ENCODE data around the gene GALE.
A peak's percentile ranks its signal among the peaks of the same experiment; 100 is the strongest.
"Not testable (repeated sequence)": the region's sequence is repeated elsewhere in the genome, so short reads cannot be mapped to it uniquely, and the experiment has no call there.

Gene GALE

DNA sequence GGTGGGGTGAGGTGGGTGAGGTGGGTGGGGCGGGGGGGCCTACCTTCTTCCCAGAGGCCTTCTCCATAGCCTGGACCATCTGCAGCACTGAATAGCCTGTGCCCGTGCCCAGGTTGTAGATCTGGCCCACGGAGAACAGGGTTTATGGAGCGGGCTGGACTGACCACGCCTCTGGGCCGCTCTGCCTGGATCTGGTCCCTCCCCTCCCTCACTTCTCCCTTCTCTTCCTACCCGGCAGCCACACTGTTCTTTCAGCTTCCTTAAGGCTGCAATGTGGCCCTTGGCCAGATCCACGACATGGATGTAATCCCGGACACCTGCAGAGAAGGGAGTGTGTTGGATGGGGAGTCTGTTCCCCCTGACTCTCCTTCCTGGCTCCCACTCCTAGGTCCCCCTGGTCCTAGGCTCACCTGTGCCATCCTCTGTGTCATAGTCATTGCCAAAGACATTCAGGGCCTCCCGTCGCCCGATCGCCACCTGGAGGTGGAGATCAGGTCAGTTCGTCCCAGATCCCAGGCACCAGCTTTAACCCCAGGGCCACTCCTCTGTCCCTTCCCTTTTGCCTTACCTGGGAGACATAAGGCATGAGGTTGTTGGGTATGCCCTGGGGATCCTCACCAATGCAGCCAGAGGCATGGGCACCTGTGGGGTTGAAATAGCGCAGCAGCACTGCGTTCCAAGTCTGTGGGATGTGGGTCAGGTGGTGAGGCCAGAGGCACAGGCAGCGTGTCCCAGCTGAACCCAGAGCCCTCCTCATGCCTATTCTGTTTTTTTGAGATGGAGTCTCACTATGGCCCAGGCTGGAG is 3.9 kb downstream of the GALE start:
- Histone ChIP-seq H3K27ac (ENCODE audit: low read length) (no peak overlapping the region), H3K9me3 (ENCODE audit: control insufficient read depth, low read depth, low read length) (no peaks in the 10 kb centered on the region), H3K9ac (ENCODE audit: low read length) (no peak overlapping the region)

GRCh38 chr1:23795676-23796465 is 4.7 kb downstream of the GALE start:
- peaks cover 29% of the 10 kb centered on the region for H3K36me3 ChIP-seq (ENCODE audit: control insufficient read depth, low read depth, low read length)
- peaks cover 9% of the 10 kb centered on the region for H3K4me1 ChIP-seq (ENCODE audit: control insufficient read depth, low read depth, low read length)
- H3K4me3 ChIP-seq (ENCODE audit: low read length): no peak overlapping the region
- no peaks in the 10 kb centered on the region for H3K27me3 ChIP-seq (ENCODE audit: control insufficient read depth, insufficient read depth, low read length)
- H3K9me3 ChIP-seq (ENCODE audit: control insufficient read depth, low read depth, low read length): no peaks in the 10 kb centered on the region
- H3K9ac ChIP-seq (ENCODE audit: low read length): no peak overlapping the region
- H3K27ac ChIP-seq (ENCODE audit: low read length): no peak overlapping the region

More for the DNA sequence above, 3.9 kb downstream of the GALE start:
- no peak overlapping the region for H3K4me3 ChIP-seq (ENCODE audit: low read length)
- H3K27me3 ChIP-seq (ENCODE audit: control insufficient read depth, insufficient read depth, low read length): peaks cover 7% of the 10 kb centered on the region
- H3K36me3 ChIP-seq (ENCODE audit: control insufficient read depth, low read depth, low read length): peaks cover 29% of the 10 kb centered on the region
- peaks cover 9% of the 10 kb centered on the region for H3K4me1 ChIP-seq (ENCODE audit: control insufficient read depth, low read depth, low read length)

DNA sequence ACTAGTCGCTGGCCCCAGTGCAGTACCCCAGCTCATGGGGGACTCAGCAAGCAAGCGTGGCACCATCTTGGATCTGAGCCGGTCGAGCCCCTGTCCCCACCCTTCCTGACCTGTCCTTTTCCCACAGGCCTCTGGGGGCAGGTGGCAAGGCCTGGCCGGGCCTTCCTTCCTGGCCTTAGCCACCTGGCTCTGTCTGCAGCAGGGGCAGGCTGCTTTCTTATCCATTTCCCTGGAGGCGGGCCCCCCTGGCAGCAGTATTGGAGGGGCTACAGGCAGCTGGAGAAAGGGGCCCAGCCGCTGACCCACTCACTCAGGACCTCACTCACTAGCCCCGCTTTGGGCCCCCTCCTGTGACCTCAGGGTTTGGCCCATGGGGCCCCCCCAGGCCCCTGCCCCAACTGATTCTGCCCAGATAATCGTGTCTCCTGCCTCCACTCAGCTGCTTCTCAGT is 5.8 kb downstream of the GALE start:
- peaks cover 29% of the 10 kb centered on the region for H3K36me3 ChIP-seq (ENCODE audit: control insufficient read depth, low read depth, low read length)
- H3K27ac ChIP-seq (ENCODE audit: low read length); H3K9ac ChIP-seq (ENCODE audit: low read length); H3K9me3 ChIP-seq (ENCODE audit: control insufficient read depth, low read depth, low read length); H3K4me3 ChIP-seq (ENCODE audit: low read length); H3K27me3 ChIP-seq (ENCODE audit: control insufficient read depth, insufficient read depth, low read length): not testable (repeated sequence)
- peaks cover 12% of the 10 kb centered on the region for H3K4me1 ChIP-seq (ENCODE audit: control insufficient read depth, low read depth, low read length)

DNA sequence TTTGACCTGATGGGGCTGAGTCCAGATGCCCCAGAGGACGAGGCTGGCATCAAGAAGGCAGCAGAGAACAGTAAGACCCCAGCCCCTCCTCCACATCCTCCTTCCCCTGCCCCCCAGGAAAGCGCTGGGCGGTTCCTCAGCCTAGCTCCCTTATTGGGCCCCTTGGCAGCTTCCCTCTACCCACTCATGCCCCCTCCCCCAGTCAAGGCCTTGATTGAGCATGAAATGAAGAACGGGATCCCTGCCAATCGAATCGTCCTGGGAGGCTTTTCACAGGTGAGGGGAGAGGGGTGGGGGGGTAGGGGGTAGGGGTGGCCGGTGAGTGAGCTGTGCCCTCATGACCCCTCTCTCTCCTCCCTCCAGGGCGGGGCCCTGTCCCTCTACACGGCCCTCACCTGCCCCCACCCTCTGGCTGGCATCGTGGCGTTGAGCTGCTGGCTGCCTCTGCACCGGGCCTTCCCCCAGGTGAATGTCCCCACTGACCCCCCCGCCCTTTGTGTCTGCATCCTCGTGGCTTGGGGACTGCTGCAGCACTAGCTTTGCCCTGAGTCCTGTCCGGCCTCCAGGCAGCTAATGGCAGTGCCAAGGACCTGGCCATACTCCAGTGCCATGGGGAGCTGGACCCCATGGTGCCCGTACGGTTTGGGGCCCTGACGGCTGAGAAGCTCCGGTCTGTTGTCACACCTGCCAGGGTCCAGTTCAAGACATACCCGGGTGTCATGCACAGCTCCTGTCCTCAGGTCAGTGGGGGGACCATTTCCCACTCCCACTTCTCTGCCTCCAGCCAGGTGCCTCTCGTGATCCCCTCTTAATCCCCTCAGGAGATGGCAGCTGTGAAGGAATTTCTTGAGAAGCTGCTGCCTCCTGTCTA is 6.5 kb downstream of the GALE start:
- H3K36me3 ChIP-seq (ENCODE audit: control insufficient read depth, low read depth, low read length): peaks cover 29% of the 10 kb centered on the region
- no peak overlapping the region for H3K27ac ChIP-seq (ENCODE audit: low read length)
- no peak overlapping the region for H3K9ac ChIP-seq (ENCODE audit: low read length)

GRCh38 chr1:23793018-23793781 is 7.4 kb downstream of the GALE start:
- peaks cover 26% of the 10 kb centered on the region for H3K36me3 ChIP-seq (ENCODE audit: control insufficient read depth, low read depth, low read length)

More for the DNA sequence above, 6.5 kb downstream of the GALE start:
- H3K27me3 ChIP-seq (ENCODE audit: control insufficient read depth, insufficient read depth, low read length): no peaks in the 10 kb centered on the region
- no peaks in the 10 kb centered on the region for H3K9me3 ChIP-seq (ENCODE audit: control insufficient read depth, low read depth, low read length)
- no peak overlapping the region for H3K4me3 ChIP-seq (ENCODE audit: low read length)
- H3K4me1 ChIP-seq (ENCODE audit: control insufficient read depth, low read depth, low read length): peaks cover 6% of the 10 kb centered on the region

GRCh38 chr1:23792151-23792945 is 8.2 kb downstream of the GALE start:
- Histone ChIP-seq H3K27me3 (ENCODE audit: control insufficient read depth, insufficient read depth, low read length) (no peaks in the 10 kb centered on the region), H3K9me3 (ENCODE audit: control insufficient read depth, low read depth, low read length) (no peaks in the 10 kb centered on the region), H3K9ac (ENCODE audit: low read length) (peak overlapping the region; percentile 60), H3K36me3 (ENCODE audit: control insufficient read depth, low read depth, low read length) (peaks cover 27% of the 10 kb centered on the region), H3K4me1 (ENCODE audit: control insufficient read depth, low read depth, low read length) (peaks cover 3% of the 10 kb centered on the region), H3K4me3 (ENCODE audit: low read length) (peak overlapping the region; percentile 80), H3K27ac (ENCODE audit: low read length) (no peak overlapping the region)

More at GRCh38 chr1:23793018-23793781, 7.4 kb downstream of the GALE start:
- no peaks in the 10 kb centered on the region for H3K9me3 ChIP-seq (ENCODE audit: control insufficient read depth, low read depth, low read length)
- H3K4me1 ChIP-seq (ENCODE audit: control insufficient read depth, low read depth, low read length): peaks cover 3% of the 10 kb centered on the region
- no peak overlapping the region for H3K9ac ChIP-seq (ENCODE audit: low read length)
- no peak overlapping the region for H3K27ac ChIP-seq (ENCODE audit: low read length)
- H3K4me3 ChIP-seq (ENCODE audit: low read length): no peak overlapping the region
- no peaks in the 10 kb centered on the region for H3K27me3 ChIP-seq (ENCODE audit: control insufficient read depth, insufficient read depth, low read length)

DNA sequence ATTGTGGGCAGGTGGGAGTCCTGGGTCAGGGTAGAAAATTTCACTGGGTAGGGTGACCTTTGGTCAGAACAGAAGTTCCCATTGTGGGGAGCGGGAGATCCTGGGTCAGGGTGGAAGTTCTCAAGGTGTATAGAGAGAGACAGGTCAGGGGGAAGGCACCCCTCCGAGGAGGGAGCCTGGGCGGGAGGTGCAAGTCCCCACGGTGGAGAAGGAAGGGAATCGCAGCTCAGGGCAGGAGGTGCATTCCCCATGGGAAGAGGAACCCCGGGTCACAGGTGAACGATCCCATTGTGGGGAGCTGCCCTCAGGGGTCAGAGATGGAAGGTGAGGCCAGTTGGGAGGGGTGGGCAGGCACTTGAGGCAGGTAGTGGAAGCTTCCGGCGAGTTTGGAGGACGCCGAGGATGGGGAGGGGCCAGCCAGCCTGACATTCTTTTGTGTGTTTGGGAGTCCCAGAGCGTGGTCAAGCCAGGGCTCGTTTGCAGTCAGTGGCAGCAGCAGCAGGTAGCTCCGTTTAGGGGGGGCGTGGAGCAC is 9.0 kb downstream of the GALE start:
- peaks cover 34% of the 10 kb centered on the region for H3K36me3 ChIP-seq (ENCODE audit: control insufficient read depth, low read depth, low read length)
- peak overlapping the region; percentile 80 for H3K4me3 ChIP-seq (ENCODE audit: low read length)
- no peak overlapping the region for H3K27ac ChIP-seq (ENCODE audit: low read length)
- no peaks in the 10 kb centered on the region for H3K9me3 ChIP-seq (ENCODE audit: control insufficient read depth, low read depth, low read length)
- no peaks in the 10 kb centered on the region for H3K27me3 ChIP-seq (ENCODE audit: control insufficient read depth, insufficient read depth, low read length)
- peaks cover 3% of the 10 kb centered on the region for H3K4me1 ChIP-seq (ENCODE audit: control insufficient read depth, low read depth, low read length)
- peak overlapping the region; percentile 60 for H3K9ac ChIP-seq (ENCODE audit: low read length)

DNA sequence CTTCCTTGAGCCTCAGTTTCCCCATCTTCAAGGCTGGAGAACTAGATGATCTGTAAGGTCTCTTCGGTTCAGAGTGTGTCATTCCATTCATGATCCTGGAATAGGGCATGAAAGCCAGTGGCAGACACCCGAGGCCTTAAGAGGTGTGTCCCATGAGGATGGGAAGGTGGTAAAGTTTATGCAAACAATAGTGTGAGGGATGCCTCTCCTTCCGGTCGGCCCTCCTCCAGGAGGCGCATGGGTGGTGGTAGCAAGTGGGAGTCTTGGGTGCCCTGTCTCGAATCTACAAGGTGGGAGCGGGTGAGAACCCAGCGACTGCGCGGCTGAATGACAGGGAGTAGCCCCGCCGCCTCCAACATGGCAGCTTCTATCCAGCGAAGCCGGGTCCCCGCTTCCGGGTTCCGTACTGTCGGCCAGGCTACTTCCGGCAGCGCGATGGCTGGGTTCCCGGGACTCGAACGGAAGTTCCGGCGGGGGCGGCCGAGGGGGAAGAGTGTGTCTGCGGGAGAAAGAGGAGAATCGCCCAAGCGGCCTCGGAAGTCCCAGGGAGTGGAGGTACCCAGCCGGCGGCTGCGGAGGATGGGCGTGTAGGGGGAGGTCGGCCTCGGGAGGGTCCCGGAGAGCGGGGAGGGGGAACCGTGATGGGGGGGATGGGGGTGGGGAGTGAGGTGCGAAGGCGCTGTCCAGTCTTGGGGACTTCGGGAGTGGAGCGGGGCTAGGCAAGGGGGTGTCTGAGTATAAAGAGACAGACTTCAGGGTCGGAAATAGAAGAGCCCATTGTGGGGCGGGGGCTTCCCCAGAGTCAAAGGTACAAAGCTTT is 9.6 kb downstream of the GALE start, which contains the start of gene LYPLA2:
Gene LYPLA2 (plus strand): TSS at position 450 of the 820 bp plus-strand sequence. CDS start 1,538 bp downstream, outside the sequence.
- Histone ChIP-seq H3K4me1 (ENCODE audit: control insufficient read depth, low read depth, low read length) (peaks cover 3% of the 10 kb centered on the region), H3K36me3 (ENCODE audit: control insufficient read depth, low read depth, low read length) (peaks cover 36% of the 10 kb centered on the region), H3K4me3 (ENCODE audit: low read length) (peak within 1 kb of the TSS; percentile 80), H3K27me3 (ENCODE audit: control insufficient read depth, insufficient read depth, low read length) (no peaks in the 10 kb centered on the region), H3K9me3 (ENCODE audit: control insufficient read depth, low read depth, low read length) (no peaks in the 10 kb centered on the region), H3K9ac (ENCODE audit: low read length) (peak within 1 kb of the TSS; percentile 60), H3K27ac (ENCODE audit: low read length) (peak within 1 kb of the TSS; percentile 43)

DNA sequence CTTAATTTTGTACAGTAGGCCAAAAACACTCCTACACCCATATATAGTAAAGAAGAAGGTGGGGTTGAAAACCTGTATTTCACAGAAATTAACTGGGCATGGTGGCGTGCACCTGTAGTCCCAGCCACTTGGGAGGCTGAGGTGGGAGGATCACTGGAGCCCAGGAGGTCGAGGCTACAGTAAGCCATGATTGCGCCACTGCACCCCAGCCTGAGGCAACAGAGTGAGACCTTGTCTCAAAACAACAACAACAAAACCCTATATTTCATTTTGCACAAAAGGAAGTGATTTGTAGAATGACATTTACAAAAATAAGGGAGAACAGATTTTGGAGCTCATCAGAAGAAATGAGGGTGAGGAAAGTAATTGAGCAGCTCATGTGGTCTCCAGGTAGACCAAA is 11.9 kb downstream of the GALE start:
- Histone ChIP-seq H3K27me3 (ENCODE audit: control insufficient read depth, insufficient read depth, low read length) (no peaks in the 10 kb centered on the region), H3K4me3 (ENCODE audit: low read length) (no peak overlapping the region), H3K36me3 (ENCODE audit: control insufficient read depth, low read depth, low read length) (peaks cover 43% of the 10 kb centered on the region), H3K4me1 (ENCODE audit: control insufficient read depth, low read depth, low read length) (peaks cover 3% of the 10 kb centered on the region), H3K9me3 (ENCODE audit: control insufficient read depth, low read depth, low read length) (no peaks in the 10 kb centered on the region), H3K27ac (ENCODE audit: low read length) (no peak overlapping the region), H3K9ac (ENCODE audit: low read length) (no peak overlapping the region)
